HepG2 (cell line): ENCODE data around the gene SWSAP1. TPM values are rescaled to one million over a fixed set of nuclear protein-coding genes. Genes with fewer than 3 reads are reported as not detected.

Experiments
- BRD4 ChIP-seq: sonication (generic); formaldehyde crosslinking; IDR thresholded peaks from 2 replicates; pipeline ENCODE4 v1.4.0; 2020; ENCODE audit warnings: missing genetic modification reagents
- EHMT2 ChIP-seq: fragments of 200-600 bp; sonication (generic); IDR thresholded peaks from 2 replicates; pipeline ENCODE4 v1.7.0; 2017; ENCODE audit warnings: antibody characterized with exemption, low read depth, low read length, borderline replicate concordance
- KLF15 ChIP-seq: sonication (generic); formaldehyde crosslinking; IDR thresholded peaks from 2 replicates; pipeline ENCODE4 v1.8.1; 2023; ENCODE audit warnings: borderline replicate concordance, mild to moderate bottlenecking, inconsistent platforms, missing genetic modification reagents, mixed read lengths
- KMT2A ChIP-seq: sonication (generic); formaldehyde crosslinking; IDR thresholded peaks from 2 replicates; pipeline ENCODE4 v1.4.0; 2020; ENCODE audit warnings: missing genetic modification reagents
- RAD51 ChIP-seq: fragments of 450-650 bp; IDR thresholded peaks from 2 replicates; pipeline ENCODE4 v1.6.1; 2016; ENCODE audit warnings: borderline replicate concordance
- TBX2 ChIP-seq: sonication (generic); formaldehyde crosslinking; IDR thresholded peaks from 2 replicates; pipeline ENCODE4 v1.5.0; 2020; ENCODE audit warnings: missing genetic modification reagents, mild to moderate bottlenecking, borderline replicate concordance
- XBP1 ChIP-seq: sonication (generic); formaldehyde crosslinking; IDR thresholded peaks from 2 replicates; pipeline ENCODE4 v1.5.0; 2020; ENCODE audit warnings: missing genetic modification reagents
- ZFP36L1 ChIP-seq: sonication (generic); formaldehyde crosslinking; IDR thresholded peaks from 2 replicates; pipeline ENCODE4 v1.8.0; 2022; ENCODE audit warnings: mild to moderate bottlenecking, missing genetic modification reagents, moderate library complexity
- ZNF101 ChIP-seq: sonication (generic); formaldehyde crosslinking; IDR thresholded peaks from 2 replicates; pipeline ENCODE4 v1.4.0; 2020; ENCODE audit warnings: mild to moderate bottlenecking, low read depth, missing genetic modification reagents, borderline replicate concordance
- ZNF510 ChIP-seq: sonication (generic); formaldehyde crosslinking; IDR thresholded peaks from 2 replicates; pipeline ENCODE4 v1.4.0; 2020; ENCODE audit warnings: low read depth, mild to moderate bottlenecking, missing genetic modification reagents
- ZNF775 ChIP-seq: sonication (generic); formaldehyde crosslinking; IDR thresholded peaks from 2 replicates; pipeline ENCODE4 v1.4.0; 2020; ENCODE audit warnings: missing genetic modification reagents, mild to moderate bottlenecking, moderate library complexity, borderline replicate concordance
- ZNF792 ChIP-seq: IDR thresholded peaks from 2 replicates; pipeline ENCODE4 v1.6.1; 2016
- polyA plus RNA-seq, 8 experiments: library from polyadenylated mRNA; depleted of rRNA in 3 of 8; stranded (reverse) in 7 of 8; unstranded in 1 of 8; fragments of >200 nt; fragmentation: Illumina TruSeq in 4 of 8; extraction: Trizol in 4 of 8; gene quantifications; 2 replicates each; pipeline versions ENCODE4 v1.2.1 to v1.2.3, GENCODE V29; 2011 to 2016; ENCODE audit warnings: low read depth in 4 of 8, missing spikeins in 1 of 8, mixed read lengths in 1 of 8; ENCODE audit not compliant: insufficient read depth in 1 of 8
- total RNA-seq, 5 experiments: library from RNA; depleted of rRNA; stranded (reverse); fragments of >200 nt; fragmentation: Illumina TruSeq; extraction: Trizol; gene quantifications; 2 replicates each; pipeline ENCODE4 v1.2.3, GENCODE V29; 2016; ENCODE audit warnings: low read depth in 1 of 5
- TF ChIP-seq, protein P1 (sequence below): sonication (generic); formaldehyde crosslinking; IDR thresholded peaks from 2 replicates; pipeline ENCODE4 v1.9.0; 2021; ENCODE audit warnings: mild to moderate bottlenecking, missing genetic modification reagents
- TF ChIP-seq, protein P2 (sequence below): sonication (generic); formaldehyde crosslinking; IDR thresholded peaks from 2 replicates; pipeline ENCODE4 v1.5.0; 2020; ENCODE audit warnings: mild to moderate bottlenecking, missing genetic modification reagents, borderline replicate concordance
- TF ChIP-seq, protein P3 (sequence below): sonication (generic); formaldehyde crosslinking; IDR thresholded peaks from 2 replicates; pipeline ENCODE4 v1.4.0; 2020; ENCODE audit warnings: missing genetic modification reagents
- TF ChIP-seq, protein P4 (sequence below): IDR thresholded peaks from 2 replicates; pipeline ENCODE4 v1.6.1; 2016

The SWSAP1 gene
- total and polyA plus RNA-seq, 2 of the 13 experiments (the other 11 are each of a cell fraction or from before 2014, with no cell fraction given), result 2.7 to 3.3 TPM

DNA sequence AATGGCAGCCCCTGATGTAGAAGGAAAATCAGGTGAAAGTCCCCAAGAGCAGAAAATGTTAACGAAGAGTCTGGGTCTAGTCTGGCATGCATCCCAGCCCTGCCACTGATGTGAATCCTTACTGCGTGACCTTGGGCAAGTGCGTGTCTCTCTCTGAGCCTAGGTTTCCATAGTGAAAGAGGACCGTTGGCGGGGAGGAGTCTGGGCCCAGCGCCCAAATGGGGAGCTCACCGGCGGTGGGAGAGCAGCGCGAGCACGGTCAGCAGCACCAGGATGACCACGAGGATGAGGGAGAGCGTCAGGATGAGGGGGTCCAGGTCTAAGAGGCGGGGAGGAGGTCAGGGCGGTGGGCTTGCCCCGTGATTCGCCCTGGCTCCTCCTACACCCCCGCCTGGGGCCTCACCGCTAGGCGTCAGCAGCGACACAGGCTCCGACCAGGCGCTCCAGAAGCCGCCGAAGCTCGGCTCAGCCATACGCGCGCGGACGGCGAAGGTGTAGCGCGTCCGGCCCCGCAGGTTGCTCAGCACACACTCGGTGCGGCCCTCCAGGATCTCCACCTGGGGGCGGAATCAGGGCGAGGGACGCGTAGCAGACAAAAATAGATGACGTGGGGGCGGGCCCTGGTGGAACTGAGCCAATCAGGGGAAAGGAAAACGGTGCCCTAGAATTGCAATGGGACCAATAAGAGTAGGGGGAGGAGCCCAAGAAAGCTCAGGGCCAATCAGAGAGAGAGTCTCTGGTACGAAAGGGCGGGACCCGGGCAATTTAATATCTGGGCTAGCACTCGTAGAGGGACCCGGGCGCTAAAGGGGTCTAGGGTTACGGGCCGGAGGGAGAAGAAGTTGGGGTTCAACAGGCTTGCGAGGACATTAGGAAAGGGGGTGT lies 6.4 kb downstream of the SWSAP1 start (continued):
- TF ChIP-seq, protein P1, sequence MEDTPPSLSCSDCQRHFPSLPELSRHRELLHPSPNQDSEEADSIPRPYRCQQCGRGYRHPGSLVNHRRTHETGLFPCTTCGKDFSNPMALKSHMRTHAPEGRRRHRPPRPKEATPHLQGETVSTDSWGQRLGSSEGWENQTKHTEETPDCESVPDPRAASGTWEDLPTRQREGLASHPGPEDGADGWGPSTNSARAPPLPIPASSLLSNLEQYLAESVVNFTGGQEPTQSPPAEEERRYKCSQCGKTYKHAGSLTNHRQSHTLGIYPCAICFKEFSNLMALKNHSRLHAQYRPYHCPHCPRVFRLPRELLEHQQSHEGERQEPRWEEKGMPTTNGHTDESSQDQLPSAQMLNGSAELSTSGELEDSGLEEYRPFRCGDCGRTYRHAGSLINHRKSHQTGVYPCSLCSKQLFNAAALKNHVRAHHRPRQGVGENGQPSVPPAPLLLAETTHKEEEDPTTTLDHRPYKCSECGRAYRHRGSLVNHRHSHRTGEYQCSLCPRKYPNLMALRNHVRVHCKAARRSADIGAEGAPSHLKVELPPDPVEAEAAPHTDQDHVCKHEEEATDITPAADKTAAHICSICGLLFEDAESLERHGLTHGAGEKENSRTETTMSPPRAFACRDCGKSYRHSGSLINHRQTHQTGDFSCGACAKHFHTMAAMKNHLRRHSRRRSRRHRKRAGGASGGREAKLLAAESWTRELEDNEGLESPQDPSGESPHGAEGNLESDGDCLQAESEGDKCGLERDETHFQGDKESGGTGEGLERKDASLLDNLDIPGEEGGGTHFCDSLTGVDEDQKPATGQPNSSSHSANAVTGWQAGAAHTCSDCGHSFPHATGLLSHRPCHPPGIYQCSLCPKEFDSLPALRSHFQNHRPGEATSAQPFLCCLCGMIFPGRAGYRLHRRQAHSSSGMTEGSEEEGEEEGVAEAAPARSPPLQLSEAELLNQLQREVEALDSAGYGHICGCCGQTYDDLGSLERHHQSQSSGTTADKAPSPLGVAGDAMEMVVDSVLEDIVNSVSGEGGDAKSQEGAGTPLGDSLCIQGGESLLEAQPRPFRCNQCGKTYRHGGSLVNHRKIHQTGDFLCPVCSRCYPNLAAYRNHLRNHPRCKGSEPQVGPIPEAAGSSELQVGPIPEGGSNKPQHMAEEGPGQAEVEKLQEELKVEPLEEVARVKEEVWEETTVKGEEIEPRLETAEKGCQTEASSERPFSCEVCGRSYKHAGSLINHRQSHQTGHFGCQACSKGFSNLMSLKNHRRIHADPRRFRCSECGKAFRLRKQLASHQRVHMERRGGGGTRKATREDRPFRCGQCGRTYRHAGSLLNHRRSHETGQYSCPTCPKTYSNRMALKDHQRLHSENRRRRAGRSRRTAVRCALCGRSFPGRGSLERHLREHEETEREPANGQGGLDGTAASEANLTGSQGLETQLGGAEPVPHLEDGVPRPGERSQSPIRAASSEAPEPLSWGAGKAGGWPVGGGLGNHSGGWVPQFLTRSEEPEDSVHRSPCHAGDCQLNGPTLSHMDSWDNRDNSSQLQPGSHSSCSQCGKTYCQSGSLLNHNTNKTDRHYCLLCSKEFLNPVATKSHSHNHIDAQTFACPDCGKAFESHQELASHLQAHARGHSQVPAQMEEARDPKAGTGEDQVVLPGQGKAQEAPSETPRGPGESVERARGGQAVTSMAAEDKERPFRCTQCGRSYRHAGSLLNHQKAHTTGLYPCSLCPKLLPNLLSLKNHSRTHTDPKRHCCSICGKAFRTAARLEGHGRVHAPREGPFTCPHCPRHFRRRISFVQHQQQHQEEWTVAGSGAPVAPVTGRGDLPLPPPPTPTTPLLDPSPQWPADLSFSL (CRISPR knock-in tag), result no peak
- TF ChIP-seq, protein P2, sequence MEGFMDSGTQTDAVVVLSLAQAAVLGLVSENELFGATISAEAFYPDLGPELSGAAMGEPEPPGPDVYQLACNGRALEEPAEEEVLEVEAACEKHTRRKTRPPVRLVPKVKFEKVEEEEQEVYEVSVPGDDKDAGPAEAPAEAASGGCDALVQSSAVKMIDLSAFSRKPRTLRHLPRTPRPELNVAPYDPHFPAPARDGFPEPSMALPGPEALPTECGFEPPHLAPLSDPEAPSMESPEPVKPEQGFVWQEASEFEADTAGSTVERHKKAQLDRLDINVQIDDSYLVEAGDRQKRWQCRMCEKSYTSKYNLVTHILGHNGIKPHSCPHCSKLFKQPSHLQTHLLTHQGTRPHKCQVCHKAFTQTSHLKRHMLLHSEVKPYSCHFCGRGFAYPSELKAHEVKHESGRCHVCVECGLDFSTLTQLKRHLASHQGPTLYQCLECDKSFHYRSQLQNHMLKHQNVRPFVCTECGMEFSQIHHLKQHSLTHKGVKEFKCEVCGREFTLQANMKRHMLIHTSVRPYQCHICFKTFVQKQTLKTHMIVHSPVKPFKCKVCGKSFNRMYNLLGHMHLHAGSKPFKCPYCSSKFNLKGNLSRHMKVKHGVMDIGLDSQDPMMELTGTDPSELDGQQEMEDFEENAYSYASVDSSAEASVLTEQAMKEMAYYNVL (CRISPR knock-in tag), result peak; percentile 31; the same call in 1 of the 2 replicates
- TF ChIP-seq RAD51 (no peak), EHMT2 (no peak), ZNF510 (CRISPR knock-in tag) (no peak), XBP1 (CRISPR knock-in tag) (no peak), ZNF775 (CRISPR knock-in tag) (no peak), KMT2A (0 out of 2 replicates have a peak, but pooled peaks have one; percentile 69), ZNF101 (no peak), BRD4 (CRISPR knock-in tag) (no peak), KLF15 (CRISPR knock-in tag) (no peak), ZNF792 (peak; percentile 56), TBX2 (peak; percentile 34; the same call in 1 of the 2 replicates), ZFP36L1 (CRISPR knock-in tag) (no peak)
- TF ChIP-seq, protein P3, sequence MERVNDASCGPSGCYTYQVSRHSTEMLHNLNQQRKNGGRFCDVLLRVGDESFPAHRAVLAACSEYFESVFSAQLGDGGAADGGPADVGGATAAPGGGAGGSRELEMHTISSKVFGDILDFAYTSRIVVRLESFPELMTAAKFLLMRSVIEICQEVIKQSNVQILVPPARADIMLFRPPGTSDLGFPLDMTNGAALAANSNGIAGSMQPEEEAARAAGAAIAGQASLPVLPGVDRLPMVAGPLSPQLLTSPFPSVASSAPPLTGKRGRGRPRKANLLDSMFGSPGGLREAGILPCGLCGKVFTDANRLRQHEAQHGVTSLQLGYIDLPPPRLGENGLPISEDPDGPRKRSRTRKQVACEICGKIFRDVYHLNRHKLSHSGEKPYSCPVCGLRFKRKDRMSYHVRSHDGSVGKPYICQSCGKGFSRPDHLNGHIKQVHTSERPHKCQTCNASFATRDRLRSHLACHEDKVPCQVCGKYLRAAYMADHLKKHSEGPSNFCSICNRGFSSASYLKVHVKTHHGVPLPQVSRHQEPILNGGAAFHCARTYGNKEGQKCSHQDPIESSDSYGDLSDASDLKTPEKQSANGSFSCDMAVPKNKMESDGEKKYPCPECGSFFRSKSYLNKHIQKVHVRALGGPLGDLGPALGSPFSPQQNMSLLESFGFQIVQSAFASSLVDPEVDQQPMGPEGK (CRISPR knock-in tag), result no peak; the same call in 1 of the 2 replicates
- TF ChIP-seq, protein P4, sequence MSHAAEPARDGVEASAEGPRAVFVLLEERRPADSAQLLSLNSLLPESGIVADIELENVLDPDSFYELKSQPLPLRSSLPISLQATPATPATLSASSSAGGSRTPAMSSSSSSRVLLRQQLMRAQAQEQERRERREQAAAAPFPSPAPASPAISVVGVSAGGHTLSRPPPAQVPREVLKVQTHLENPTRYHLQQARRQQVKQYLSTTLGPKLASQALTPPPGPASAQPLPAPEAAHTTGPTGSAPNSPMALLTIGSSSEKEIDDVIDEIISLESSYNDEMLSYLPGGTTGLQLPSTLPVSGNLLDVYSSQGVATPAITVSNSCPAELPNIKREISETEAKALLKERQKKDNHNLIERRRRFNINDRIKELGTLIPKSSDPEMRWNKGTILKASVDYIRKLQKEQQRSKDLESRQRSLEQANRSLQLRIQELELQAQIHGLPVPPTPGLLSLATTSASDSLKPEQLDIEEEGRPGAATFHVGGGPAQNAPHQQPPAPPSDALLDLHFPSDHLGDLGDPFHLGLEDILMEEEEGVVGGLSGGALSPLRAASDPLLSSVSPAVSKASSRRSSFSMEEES (CRISPR knock-in tag), result 0 out of 2 replicates have a peak, but pooled peaks have one; percentile 30
